Neural cell (in vitro differentiated cells): ENCODE measurements around the gene PHACTR1. TPM values are rescaled to one million over a fixed set of nuclear protein-coding genes. Genes with fewer than 3 reads are reported as not detected.

Experiments used
- H2AFZ ChIP-seq: fragments of 200-600, 300-800 bp; sonication (generic), shearing (Covaris generic); 2 replicates; pipeline ENCODE4 v1.6.0; 2014; ENCODE audit warnings: low read depth, mild to moderate bottlenecking, antibody characterized with exemption, low read length, moderate library complexity
- H3F3A ChIP-seq: fragments of 200-600 bp; shearing (Covaris generic); 2 replicates; pipeline ENCODE4 v1.6.1; 2016; ENCODE audit warnings: mild to moderate bottlenecking, moderate library complexity, mixed read lengths, antibody characterized with exemption, low read length; ENCODE audit not compliant: insufficient read depth, poor library complexity, severe bottlenecking
- H3K27ac ChIP-seq: fragments of 200-600, 300-800 bp; sonication (generic), shearing (Covaris generic); 2 replicates; pipeline ENCODE4 v1.5.1; 2014; ENCODE audit warnings: mild to moderate bottlenecking, low read length, moderate library complexity
- H3K27me3 ChIP-seq: fragments of 300-800, 200-600 bp; sonication (generic), shearing (Covaris generic); 2 replicates; pipeline ENCODE4 v1.6.0; 2014; ENCODE audit warnings: mild to moderate bottlenecking, low read depth, low read length, moderate library complexity; ENCODE audit not compliant: insufficient read depth
- H3K36me3 ChIP-seq: fragments of 300-800, 200-600 bp; sonication (generic), shearing (Covaris generic); 2 replicates; pipeline ENCODE4 v1.5.1; 2014; ENCODE audit warnings: mild to moderate bottlenecking, antibody characterized with exemption, low read length, moderate library complexity; ENCODE audit not compliant: insufficient read depth
- H3K4me2 ChIP-seq: fragments of 300-800, 200-600 bp; sonication (generic), shearing (Covaris generic); 2 replicates; pipeline ENCODE4 v1.6.0; 2014; ENCODE audit warnings: mild to moderate bottlenecking, low read length
- H3K4me3 ChIP-seq: fragments of 300-800, 200-600 bp; sonication (generic), shearing (Covaris generic); 2 replicates; pipeline ENCODE4 v1.5.1; 2014; ENCODE audit warnings: mild to moderate bottlenecking, low read length, moderate library complexity
- H3K79me2 ChIP-seq: fragments of 200-600 bp; shearing (Covaris generic); replicated peaks from 2 replicates; pipeline ENCODE4 v1.6.0; 2014; ENCODE audit warnings: mild to moderate bottlenecking, low read length, moderate library complexity; ENCODE audit not compliant: insufficient read depth
- H3K9ac ChIP-seq: fragments of 300-800, 200-600 bp; sonication (generic), shearing (Covaris generic); 2 replicates; pipeline ENCODE4 v1.6.1; 2016; ENCODE audit warnings: mild to moderate bottlenecking, low read length, mixed read lengths
- H3K9me2 ChIP-seq: fragments of 200-600 bp; shearing (Covaris generic); 2 replicates; pipeline ENCODE4 v1.6.1; 2016; ENCODE audit warnings: mild to moderate bottlenecking, low read length, mixed read lengths; ENCODE audit not compliant: insufficient read depth
- H3K9me3 ChIP-seq: fragments of 200-600, 300-800 bp; sonication (generic), shearing (Covaris generic); 2 replicates; pipeline ENCODE4 v1.6.1; 2016; ENCODE audit warnings: mild to moderate bottlenecking, mixed run types, low read length, moderate library complexity, mixed read lengths
- H4K20me1 ChIP-seq: fragments of 200-600 bp; shearing (Covaris generic); 2 replicates; pipeline ENCODE4 v1.6.1; 2016; ENCODE audit warnings: mild to moderate bottlenecking, mixed run types; ENCODE audit not compliant: insufficient read depth
- EP300 ChIP-seq: fragments of 450-650 bp; conservative IDR thresholded peaks from 2 replicates; pipeline ENCODE4 v1.6.1; 2014; ENCODE audit warnings: antibody characterized with exemption, mild to moderate bottlenecking, moderate library complexity; ENCODE audit not compliant: poor library complexity, severe bottlenecking
- EZH2 ChIP-seq: fragments of 200-600, 300-800 bp; shearing (Covaris generic), sonication (generic); IDR thresholded peaks from 2 replicates; pipeline ENCODE4 v1.6.1; 2014; ENCODE audit warnings: antibody characterized with exemption, low read length, borderline replicate concordance, mild to moderate bottlenecking; ENCODE audit not compliant: insufficient read depth, poor library complexity, severe bottlenecking
- MXI1 ChIP-seq: fragments of 450-650 bp; conservative IDR thresholded peaks from 2 replicates; pipeline ENCODE4 v1.6.1; 2014; ENCODE audit warnings: antibody characterized with exemption, mild to moderate bottlenecking; ENCODE audit not compliant: poor library complexity, severe bottlenecking
- POLR2AphosphoS5 ChIP-seq: IDR thresholded peaks from 2 replicates; pipeline ENCODE4 v1.6.1; 2012
- RAD21 ChIP-seq: fragments of 450-650 bp; conservative IDR thresholded peaks from 2 replicates; pipeline ENCODE4 v1.6.1; 2014; ENCODE audit warnings: antibody characterized with exemption, mild to moderate bottlenecking, moderate library complexity
- SMC3 ChIP-seq: fragments of 450-650 bp; conservative IDR thresholded peaks from 2 replicates; pipeline ENCODE4 v1.6.1; 2014; ENCODE audit warnings: antibody characterized with exemption, mild to moderate bottlenecking, moderate library complexity; ENCODE audit not compliant: poor library complexity
- TAF1 ChIP-seq: IDR thresholded peaks from 2 replicates; pipeline ENCODE4 v1.6.1; 2012; ENCODE audit warnings: low read depth
- polyA plus RNA-seq: library from polyadenylated mRNA; depleted of rRNA; stranded (reverse); fragments of >200 nt; gene quantifications from 2 replicates; pipeline ENCODE4 v1.2.3, GENCODE V29; 2014
- TF ChIP-seq, protein P1 (sequence below): fragments of 450-650 bp; IDR thresholded peaks from 2 replicates; pipeline ENCODE4 v1.5.1; 2014; ENCODE audit warnings: antibody characterized with exemption, mild to moderate bottlenecking, moderate library complexity; ENCODE audit not compliant: poor library complexity, severe bottlenecking
- TF ChIP-seq, protein P2 (sequence below): IDR thresholded peaks from 2 replicates; pipeline ENCODE4 v1.6.1; 2012; ENCODE audit warnings: borderline replicate concordance

PHACTR1 gene
- polyA plus RNA-seq, 1 donor from 2014 or later = 7.8 TPM

GRCh38 chr6:12776291-12776690 lies 59.7 kb downstream of the PHACTR1 start:
- Histone ChIP-seq H3K36me3 (no peaks in the 10 kb centered on the region), H3K9me3 (no peaks in the 10 kb centered on the region), H3F3A (no peaks in the 10 kb centered on the region), H3K27ac (no peak overlapping the region), H3K9me2 (no peaks in the 10 kb centered on the region), H3K4me3 (no peak overlapping the region), H3K27me3 (no peaks in the 10 kb centered on the region), H2AFZ (no peak overlapping the region), H3K79me2 (no peaks in the 10 kb centered on the region), H3K9ac (no peak overlapping the region), H4K20me1 (no peaks in the 10 kb centered on the region), H3K4me2 (no peak overlapping the region)
- TF ChIP-seq, protein P1, sequence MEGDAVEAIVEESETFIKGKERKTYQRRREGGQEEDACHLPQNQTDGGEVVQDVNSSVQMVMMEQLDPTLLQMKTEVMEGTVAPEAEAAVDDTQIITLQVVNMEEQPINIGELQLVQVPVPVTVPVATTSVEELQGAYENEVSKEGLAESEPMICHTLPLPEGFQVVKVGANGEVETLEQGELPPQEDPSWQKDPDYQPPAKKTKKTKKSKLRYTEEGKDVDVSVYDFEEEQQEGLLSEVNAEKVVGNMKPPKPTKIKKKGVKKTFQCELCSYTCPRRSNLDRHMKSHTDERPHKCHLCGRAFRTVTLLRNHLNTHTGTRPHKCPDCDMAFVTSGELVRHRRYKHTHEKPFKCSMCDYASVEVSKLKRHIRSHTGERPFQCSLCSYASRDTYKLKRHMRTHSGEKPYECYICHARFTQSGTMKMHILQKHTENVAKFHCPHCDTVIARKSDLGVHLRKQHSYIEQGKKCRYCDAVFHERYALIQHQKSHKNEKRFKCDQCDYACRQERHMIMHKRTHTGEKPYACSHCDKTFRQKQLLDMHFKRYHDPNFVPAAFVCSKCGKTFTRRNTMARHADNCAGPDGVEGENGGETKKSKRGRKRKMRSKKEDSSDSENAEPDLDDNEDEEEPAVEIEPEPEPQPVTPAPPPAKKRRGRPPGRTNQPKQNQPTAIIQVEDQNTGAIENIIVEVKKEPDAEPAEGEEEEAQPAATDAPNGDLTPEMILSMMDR = no peak
- TF ChIP-seq EZH2 = no peak

- no peaks in the 10 kb centered on the region for H3F3A ChIP-seq
- H4K20me1 ChIP-seq = no peaks in the 10 kb centered on the region
- no peaks in the 10 kb centered on the region for H3K9me2 ChIP-seq
- H3K79me2 ChIP-seq = no peaks in the 10 kb centered on the region
- H3K9ac ChIP-seq = no peak overlapping the region
- H3K4me3 ChIP-seq = no peak overlapping the region
- H2AFZ ChIP-seq = no peak overlapping the region
- H3K36me3 ChIP-seq = no peaks in the 10 kb centered on the region
- H3K9me3 ChIP-seq = no peaks in the 10 kb centered on the region
- H3K4me2 ChIP-seq = no peak overlapping the region
- H3K27ac ChIP-seq = no peak overlapping the region
- H3K27me3 ChIP-seq = no peaks in the 10 kb centered on the region
- TF ChIP-seq TAF1 (no peak), RAD21 (no peak), SMC3 (no peak), MXI1 (no peak), EZH2 (no peak), EP300 (no peak), POLR2AphosphoS5 (no peak)
- TF ChIP-seq, protein P2, sequence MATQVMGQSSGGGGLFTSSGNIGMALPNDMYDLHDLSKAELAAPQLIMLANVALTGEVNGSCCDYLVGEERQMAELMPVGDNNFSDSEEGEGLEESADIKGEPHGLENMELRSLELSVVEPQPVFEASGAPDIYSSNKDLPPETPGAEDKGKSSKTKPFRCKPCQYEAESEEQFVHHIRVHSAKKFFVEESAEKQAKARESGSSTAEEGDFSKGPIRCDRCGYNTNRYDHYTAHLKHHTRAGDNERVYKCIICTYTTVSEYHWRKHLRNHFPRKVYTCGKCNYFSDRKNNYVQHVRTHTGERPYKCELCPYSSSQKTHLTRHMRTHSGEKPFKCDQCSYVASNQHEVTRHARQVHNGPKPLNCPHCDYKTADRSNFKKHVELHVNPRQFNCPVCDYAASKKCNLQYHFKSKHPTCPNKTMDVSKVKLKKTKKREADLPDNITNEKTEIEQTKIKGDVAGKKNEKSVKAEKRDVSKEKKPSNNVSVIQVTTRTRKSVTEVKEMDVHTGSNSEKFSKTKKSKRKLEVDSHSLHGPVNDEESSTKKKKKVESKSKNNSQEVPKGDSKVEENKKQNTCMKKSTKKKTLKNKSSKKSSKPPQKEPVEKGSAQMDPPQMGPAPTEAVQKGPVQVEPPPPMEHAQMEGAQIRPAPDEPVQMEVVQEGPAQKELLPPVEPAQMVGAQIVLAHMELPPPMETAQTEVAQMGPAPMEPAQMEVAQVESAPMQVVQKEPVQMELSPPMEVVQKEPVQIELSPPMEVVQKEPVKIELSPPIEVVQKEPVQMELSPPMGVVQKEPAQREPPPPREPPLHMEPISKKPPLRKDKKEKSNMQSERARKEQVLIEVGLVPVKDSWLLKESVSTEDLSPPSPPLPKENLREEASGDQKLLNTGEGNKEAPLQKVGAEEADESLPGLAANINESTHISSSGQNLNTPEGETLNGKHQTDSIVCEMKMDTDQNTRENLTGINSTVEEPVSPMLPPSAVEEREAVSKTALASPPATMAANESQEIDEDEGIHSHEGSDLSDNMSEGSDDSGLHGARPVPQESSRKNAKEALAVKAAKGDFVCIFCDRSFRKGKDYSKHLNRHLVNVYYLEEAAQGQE = no peak
- TF ChIP-seq, protein P1 = no peak
Observed at GRCh38 chr6:12779772-12780171, 63.2 kb downstream of the PHACTR1 start.
